Activated CD8-positive, alpha-beta T cell treated with anti-CD3 and anti-CD28 coated beads, Interleukin-2, amount 10 ng/mL, durations not matched to agents 7 days and 5 days (primary cell): ENCODE measurements around the gene ANKRD12. TPM values are rescaled to one million over a fixed set of nuclear protein-coding genes. Genes with fewer than 3 reads are reported as not detected.

ENCODE experiments used
- ATAC-seq: fragments of 150-1000 bp; cut with Tn5 transposase; one replicate; pipeline ENCODE4 v1.10.0; 2021; ENCODE audit warnings: moderate library complexity
- CTCF ChIA-PET: fragments of 350-600 bp; sonication (Branson Sonifier 250); formaldehyde crosslinking; loops from one replicate; lab custom pipeline; 2021; ENCODE audit warnings: antibody characterized with exemption; lab: Charles Lee
- POLR2A ChIA-PET: fragments of 350-600 bp; sonication (Branson Sonifier 250); formaldehyde crosslinking; loops from one replicate; lab custom pipeline; 2021; ENCODE audit warnings: antibody characterized with exemption; lab: Charles Lee
- DNase-seq: peaks from one replicate; pipeline ENCODE4 v3.0.0-alpha.2; 2020
- H3K27ac Mint-ChIP-seq: one replicate; pipeline ENCODE4 v1.8.0; 2021; ENCODE audit warnings: mild to moderate bottlenecking, mixed read lengths
- H3K27me3 Mint-ChIP-seq: one replicate; pipeline ENCODE4 v1.8.0; 2021; ENCODE audit warnings: low read depth, mixed read lengths
- H3K36me3 Mint-ChIP-seq: one replicate; pipeline ENCODE4 v1.8.0; 2021; ENCODE audit warnings: low read depth, mixed read lengths
- H3K4me1 Mint-ChIP-seq: one replicate; pipeline ENCODE4 v1.8.0; 2021; ENCODE audit warnings: low read depth, mixed read lengths
- H3K4me3 Mint-ChIP-seq: one replicate; pipeline ENCODE4 v1.8.0; 2021; ENCODE audit warnings: mild to moderate bottlenecking, mixed read lengths
- H3K9me3 Mint-ChIP-seq: one replicate; pipeline ENCODE4 v1.8.0; 2022; ENCODE audit warnings: mixed read lengths; ENCODE audit not compliant: insufficient read depth
- total RNA-seq, 2 experiments: library from RNA; stranded (reverse); gene quantifications; one replicate each; pipeline ENCODE4 v1.2.3, GENCODE V29; 2021

Gene ANKRD12
- total RNA-seq, 2 experiments from 2014 or later: 60.8 to 68.9 TPM

- Mint-ChIP-seq H3K4me3 (no peak overlapping the region), H3K27ac (no peak overlapping the region), H3K27me3 (no peaks in the 10 kb centered on the region), H3K9me3 (no peaks in the 10 kb centered on the region), H3K4me1 (peaks cover 8% of the 10 kb centered on the region), H3K36me3 (peaks cover 36% of the 10 kb centered on the region)
- CTCF ChIA-PET: no interaction called here
- no peak for DNase-seq
- no peak for ATAC-seq
- POLR2A ChIA-PET: no interaction called here
These were observed 72.7 kb downstream of the ANKRD12 start for GRCh38 chr18:9209279-9209678.

- CTCF ChIA-PET: no interaction called here
- H3K4me3 Mint-ChIP-seq: no peak overlapping the region
These were observed 74.4 kb downstream of the ANKRD12 start for GRCh38 chr18:9210966-9211365.

GRCh38 chr18:9211955-9212354 lies 75.4 kb downstream of the ANKRD12 start:
- ATAC-seq: no peak
- no peak for DNase-seq
- Mint-ChIP-seq H3K4me3 (no peak overlapping the region), H3K27me3 (no peaks in the 10 kb centered on the region), H3K9me3 (no peaks in the 10 kb centered on the region), H3K4me1 (peaks cover 8% of the 10 kb centered on the region), H3K27ac (no peak overlapping the region), H3K36me3 (peaks cover 55% of the 10 kb centered on the region)
- CTCF ChIA-PET: no interaction called here
- POLR2A ChIA-PET: no interaction called here

More at GRCh38 chr18:9210966-9211365, 74.4 kb downstream of the ANKRD12 start:
- no peak for DNase-seq
- Mint-ChIP-seq H3K4me1 (peaks cover 8% of the 10 kb centered on the region), H3K36me3 (peaks cover 46% of the 10 kb centered on the region), H3K27me3 (no peaks in the 10 kb centered on the region), H3K27ac (no peak overlapping the region), H3K9me3 (no peaks in the 10 kb centered on the region)
- no peak for ATAC-seq
- POLR2A ChIA-PET: no interaction called here

- DNase-seq (no peak), ATAC-seq (no peak)
- Mint-ChIP-seq H3K36me3 (peaks cover 61% of the 10 kb centered on the region), H3K4me1 (peaks cover 8% of the 10 kb centered on the region), H3K4me3 (no peak overlapping the region), H3K27ac (no peak overlapping the region), H3K9me3 (no peaks in the 10 kb centered on the region), H3K27me3 (no peaks in the 10 kb centered on the region)
- ChIA-PET CTCF (no interaction called here), POLR2A (no interaction called here)
These were observed 78.8 kb downstream of the ANKRD12 start for GRCh38 chr18:9215221-9215933.

- POLR2A ChIA-PET: no interaction called here
- no peak for DNase-seq
- Mint-ChIP-seq H3K9me3 (no peaks in the 10 kb centered on the region), H3K4me1 (peaks cover 5% of the 10 kb centered on the region), H3K4me3 (no peak overlapping the region), H3K36me3 (peaks cover 66% of the 10 kb centered on the region), H3K27ac (no peak overlapping the region), H3K27me3 (no peaks in the 10 kb centered on the region)
- ATAC-seq: no peak
- CTCF ChIA-PET: no interaction called here
These were observed 79.9 kb downstream of the ANKRD12 start for GRCh38 chr18:9216459-9216858.

- H3K27me3 Mint-ChIP-seq: no peaks in the 10 kb centered on the region
- ChIA-PET CTCF (interaction anchor here (1.3 kb wide), 1 partner anchor 145 kb away, joined by 3 read pairs; no protein-coding TSS in a partner anchor), POLR2A (no interaction called here)
- no peak overlapping the region for H3K4me3 Mint-ChIP-seq
- no peak overlapping the region for H3K27ac Mint-ChIP-seq
- ATAC-seq: no peak
- peaks cover 2% of the 10 kb centered on the region for H3K4me1 Mint-ChIP-seq
- DNase-seq: no peak
- H3K36me3 Mint-ChIP-seq: peaks cover 69% of the 10 kb centered on the region
- H3K9me3 Mint-ChIP-seq: no peaks in the 10 kb centered on the region
These were observed 81.3 kb downstream of the ANKRD12 start for GRCh38 chr18:9217743-9218451.

GRCh38 chr18:9221040-9221439 lies 84.5 kb downstream of the ANKRD12 start:
- POLR2A ChIA-PET: no interaction called here
- Mint-ChIP-seq H3K4me3 (no peak overlapping the region), H3K36me3 (peaks cover 62% of the 10 kb centered on the region), H3K27me3 (no peaks in the 10 kb centered on the region), H3K4me1 (no peaks in the 10 kb centered on the region), H3K27ac (no peak overlapping the region), H3K9me3 (no peaks in the 10 kb centered on the region)
- CTCF ChIA-PET: no interaction called here
- no peak for DNase-seq
- no peak for ATAC-seq

GRCh38 chr18:9221661-9222060 lies 85.1 kb downstream of the ANKRD12 start:
- Mint-ChIP-seq H3K27me3 (no peaks in the 10 kb centered on the region), H3K4me1 (no peaks in the 10 kb centered on the region), H3K36me3 (peaks cover 61% of the 10 kb centered on the region), H3K4me3 (no peak overlapping the region), H3K27ac (no peak overlapping the region), H3K9me3 (no peaks in the 10 kb centered on the region)
- POLR2A ChIA-PET: no interaction called here
- CTCF ChIA-PET: no interaction called here
- DNase-seq: no peak
- ATAC-seq: no peak

GRCh38 chr18:9223356-9223755 lies 86.8 kb downstream of the ANKRD12 start:
- no peak for ATAC-seq
- ChIA-PET CTCF (interaction anchor here (1.0 kb wide), 1 partner anchor 294 kb away, joined by 3 read pairs; no protein-coding TSS in a partner anchor), POLR2A (no interaction called here)
- no peaks in the 10 kb centered on the region for H3K4me1 Mint-ChIP-seq
- H3K36me3 Mint-ChIP-seq: peaks cover 64% of the 10 kb centered on the region
- H3K27ac Mint-ChIP-seq: no peak overlapping the region
- H3K27me3 Mint-ChIP-seq: no peaks in the 10 kb centered on the region
- no peaks in the 10 kb centered on the region for H3K9me3 Mint-ChIP-seq
- DNase-seq: no peak
- H3K4me3 Mint-ChIP-seq: no peak overlapping the region

GRCh38 chr18:9226463-9226862 lies 89.9 kb downstream of the ANKRD12 start:
- Mint-ChIP-seq H3K36me3 (peaks cover 74% of the 10 kb centered on the region), H3K4me1 (no peaks in the 10 kb centered on the region), H3K9me3 (peaks cover 5% of the 10 kb centered on the region), H3K27ac (no peak overlapping the region), H3K27me3 (no peaks in the 10 kb centered on the region), H3K4me3 (no peak overlapping the region)
- ChIA-PET CTCF (interaction anchor here (1.2 kb wide), 1 partner anchor 12 kb away, joined by 4 read pairs; no protein-coding TSS in a partner anchor), POLR2A (no interaction called here)
- no peak for ATAC-seq
- no peak for DNase-seq

- POLR2A ChIA-PET: no interaction called here
- Mint-ChIP-seq H3K9me3 (peaks cover 19% of the 10 kb centered on the region), H3K27ac (no peak overlapping the region), H3K4me3 (no peak overlapping the region), H3K4me1 (no peaks in the 10 kb centered on the region), H3K36me3 (peaks cover 80% of the 10 kb centered on the region), H3K27me3 (no peaks in the 10 kb centered on the region)
- DNase-seq (no peak), ATAC-seq (no peak)
- CTCF ChIA-PET: no interaction called here
These were observed 95.4 kb downstream of the ANKRD12 start for GRCh38 chr18:9231852-9232486.

- H3K27me3 Mint-ChIP-seq: no peaks in the 10 kb centered on the region
- POLR2A ChIA-PET: no interaction called here
- peaks cover 79% of the 10 kb centered on the region for H3K36me3 Mint-ChIP-seq
- CTCF ChIA-PET: no interaction called here
- ATAC-seq (no peak), DNase-seq (no peak)
- H3K27ac Mint-ChIP-seq: no peak overlapping the region
- H3K9me3 Mint-ChIP-seq: peaks cover 19% of the 10 kb centered on the region
- H3K4me3 Mint-ChIP-seq: no peak overlapping the region
- H3K4me1 Mint-ChIP-seq: no peaks in the 10 kb centered on the region
These were observed 96.4 kb downstream of the ANKRD12 start for GRCh38 chr18:9232977-9233376.
